ENCODE results near the gene TLDC2.
"Not testable (repeated sequence)": the region's sequence is repeated elsewhere in the genome, so short reads cannot be mapped to it uniquely, and the experiment has no call there.

Gene TLDC2

DNA sequence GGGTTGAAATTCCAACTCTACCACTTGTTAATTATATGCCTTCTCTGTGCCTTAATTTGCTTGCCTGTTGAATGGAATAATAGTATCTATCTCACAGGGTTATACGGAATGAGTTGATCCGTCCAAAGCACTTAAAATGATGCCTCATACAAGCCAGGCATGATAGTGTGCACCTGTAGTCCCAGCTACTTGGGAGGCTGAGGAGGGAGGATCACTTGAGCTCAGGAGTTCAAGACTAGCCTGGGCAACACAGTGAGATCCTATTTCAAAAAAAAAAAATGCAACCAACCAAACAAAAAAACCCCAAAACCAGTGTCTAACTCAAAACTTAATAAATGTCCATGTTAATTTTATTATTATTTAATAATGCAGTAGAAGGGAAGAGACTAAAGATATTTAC, 40.3 kb downstream of the TLDC2 start:
- DNase-seq (ENCODE audit: low spot score) = no peak

DNA sequence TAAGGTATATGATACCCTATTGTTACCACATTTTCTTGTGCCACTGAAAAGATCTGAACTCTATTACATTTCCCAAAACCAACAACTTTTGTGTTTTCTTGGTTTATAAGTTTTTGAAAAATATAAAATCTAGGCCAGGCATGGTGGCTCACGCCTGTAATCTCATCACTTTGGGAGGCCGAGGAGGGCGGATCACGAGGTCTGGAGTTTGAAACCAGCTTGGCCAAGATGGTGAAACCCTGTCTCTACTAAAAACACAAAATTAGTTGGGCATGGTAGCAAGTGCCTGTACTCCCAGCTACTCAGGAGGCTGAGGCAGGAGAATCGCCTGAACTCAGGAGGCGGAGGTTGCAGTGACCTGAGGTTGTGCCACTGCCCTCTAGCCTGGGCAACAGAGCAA, 41.3 kb downstream of the TLDC2 start:
- no peak for DNase-seq (ENCODE audit: low spot score)

DNA sequence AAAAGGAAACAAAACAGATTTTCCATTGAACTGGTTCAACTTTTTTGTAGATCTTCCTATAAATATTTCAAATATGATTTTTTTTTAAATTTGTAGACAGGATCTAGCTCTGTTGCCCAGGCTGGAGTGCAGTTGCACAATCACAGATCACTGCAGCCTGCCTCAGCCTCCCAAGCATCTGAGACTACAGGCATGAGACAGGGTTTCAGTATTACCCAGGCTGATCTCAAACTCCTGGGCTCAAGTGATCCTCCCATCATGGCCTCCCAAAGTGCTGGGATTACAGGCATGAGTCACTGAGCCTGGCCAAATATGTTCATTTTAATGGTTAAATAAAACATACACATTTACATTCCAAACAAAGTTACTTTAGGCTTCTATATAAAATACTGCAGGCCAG, 42.0 kb downstream of the TLDC2 start:
- no peak for DNase-seq (ENCODE audit: low spot score)

DNA sequence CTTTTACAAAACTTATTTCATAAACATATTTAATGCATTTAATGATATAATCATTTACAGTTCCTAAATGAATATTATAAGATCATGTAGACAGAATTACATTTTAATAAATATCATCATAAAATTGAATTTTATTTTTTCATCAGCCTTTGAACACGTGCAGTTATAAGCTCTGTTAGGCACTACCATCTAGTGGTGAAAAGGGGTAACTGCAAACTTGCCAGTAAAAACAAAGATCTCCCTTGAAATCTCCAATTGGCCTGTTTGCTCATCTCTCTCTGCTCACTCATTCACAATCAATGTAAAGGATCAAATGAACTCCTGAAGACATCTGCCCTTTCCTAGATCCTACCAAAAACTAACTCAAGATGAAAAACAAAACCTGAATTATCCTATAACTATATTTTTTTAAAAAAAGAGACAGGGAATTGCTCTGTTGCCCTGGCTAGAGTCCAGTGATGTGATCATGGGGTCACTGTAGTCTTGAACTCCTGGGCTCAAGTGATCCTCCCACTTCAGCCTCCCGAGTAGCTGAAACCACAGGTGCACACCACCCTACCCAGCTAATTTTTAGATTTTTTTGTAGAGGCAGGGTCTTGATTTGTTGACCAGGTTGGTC, 43.9 kb downstream of the TLDC2 start:
- DNase-seq (ENCODE audit: low spot score) = peak; percentile 73

DNA sequence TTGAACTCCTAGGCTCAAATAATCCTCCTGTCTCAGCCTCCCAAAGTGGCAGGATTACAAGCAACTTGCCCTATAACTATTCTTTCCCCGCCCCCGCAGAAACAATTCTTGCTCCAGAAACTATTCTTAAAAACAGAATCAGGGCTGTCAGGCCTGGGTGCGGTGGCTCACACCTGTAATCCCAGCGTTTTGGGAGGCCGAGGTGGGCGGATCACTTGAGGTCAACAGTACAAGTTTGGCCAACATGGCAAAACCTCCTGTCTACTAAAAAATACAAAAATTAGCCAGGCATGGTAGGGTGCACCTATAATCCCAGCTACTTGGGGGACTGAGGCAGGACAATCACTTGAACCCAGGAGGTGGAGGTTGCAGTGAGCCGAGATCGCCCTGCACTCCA, 44.4 kb downstream of the TLDC2 start:
- no peak for DNase-seq (ENCODE audit: low spot score)

DNA sequence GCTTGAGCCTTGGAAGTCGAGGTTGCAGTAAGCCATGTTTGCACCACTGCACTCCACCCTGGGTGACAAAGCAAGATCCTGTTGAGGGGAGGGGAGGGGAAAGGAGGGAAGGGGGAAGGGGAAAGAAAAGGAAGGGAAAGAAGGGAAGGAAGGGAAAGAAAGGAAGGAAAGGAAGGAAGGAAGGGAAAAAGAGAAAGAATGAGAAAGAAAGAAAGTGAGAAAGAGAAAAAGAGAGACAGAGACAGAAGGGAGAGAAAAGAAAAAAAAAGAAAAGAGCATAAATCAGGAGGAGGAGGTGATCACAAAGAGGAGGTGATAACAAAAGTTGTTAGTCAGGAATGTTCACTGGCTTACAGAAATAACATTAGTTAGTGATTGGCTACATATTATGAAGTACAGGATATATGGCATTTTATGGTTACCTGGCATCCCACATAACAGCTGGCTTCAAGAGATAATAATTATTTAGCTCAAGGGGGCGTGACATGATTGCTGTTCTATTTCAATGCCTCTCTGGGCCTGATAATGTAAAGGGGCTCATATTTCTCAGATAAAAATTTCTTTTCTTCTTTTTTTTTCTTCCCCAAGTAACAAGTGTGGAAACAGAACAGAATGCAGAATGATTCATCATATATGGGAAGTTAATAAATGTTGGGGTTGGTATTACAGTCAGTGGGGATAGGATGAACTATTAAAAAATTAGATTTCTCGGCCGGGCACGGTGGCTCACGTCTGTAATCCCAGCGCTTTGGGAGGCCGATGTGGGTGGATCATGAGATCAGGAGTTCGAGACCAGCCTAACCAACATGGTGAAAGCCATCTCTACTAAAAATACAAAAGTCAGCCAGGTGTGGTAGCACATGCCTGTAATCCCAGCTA, 48.5 kb downstream of the TLDC2 start:
- DNase-seq (ENCODE audit: low spot score) = no peak

DNA sequence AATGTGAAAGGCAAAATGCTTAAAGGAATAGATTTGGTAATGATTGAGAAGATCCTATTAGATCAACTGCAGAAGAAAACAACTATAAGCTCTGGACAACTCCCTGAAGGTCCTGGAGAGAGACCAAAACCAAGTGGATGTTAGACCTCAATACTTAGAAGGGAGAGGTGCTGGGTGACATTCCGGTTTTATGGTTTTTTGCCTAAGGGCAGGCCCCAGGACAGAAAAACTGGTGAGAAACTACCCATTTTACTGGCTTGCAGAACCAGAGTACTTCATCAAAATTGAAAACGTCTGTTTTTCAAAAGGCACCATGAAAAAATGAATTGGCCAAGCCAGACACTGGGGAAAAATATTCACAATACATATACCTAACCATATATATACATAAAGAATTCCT, 49.3 kb downstream of the TLDC2 start:
- no peak for DNase-seq (ENCODE audit: low spot score)

DNA sequence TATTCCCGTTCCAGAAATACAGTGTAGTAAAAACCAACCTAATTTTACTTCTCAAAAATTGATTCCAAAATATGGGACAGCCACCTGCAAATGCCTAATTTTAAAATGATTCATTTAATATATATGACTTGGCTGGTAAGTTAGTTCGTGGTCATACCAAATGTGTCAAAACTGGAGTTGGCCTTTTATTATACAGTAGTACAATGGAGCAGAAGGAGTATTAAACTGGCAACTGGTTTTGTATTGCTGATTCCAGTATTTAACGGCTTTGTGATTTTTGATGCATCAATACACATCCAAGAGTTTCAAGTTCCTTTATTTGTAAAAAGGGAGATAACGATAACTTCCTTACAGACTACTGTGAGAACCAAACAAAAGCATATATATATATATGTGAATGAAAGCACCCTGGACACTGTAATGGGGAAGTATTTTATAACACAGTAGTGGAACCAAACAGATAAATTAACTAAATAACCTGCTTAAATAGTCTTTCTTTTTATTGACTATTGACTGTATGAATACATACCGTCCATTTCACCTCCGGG, 50.8 kb downstream of the TLDC2 start:
- DNase-seq (ENCODE audit: low spot score) = no peak

- no peak for DNase-seq (ENCODE audit: low spot score)
Measured at GRCh38 chr20:36927704-36928103, 51.8 kb downstream of the TLDC2 start.

GRCh38 chr20:36929290-36929689, 53.4 kb downstream of the TLDC2 start:
- DNase-seq (ENCODE audit: low spot score) = no peak

GRCh38 chr20:36929691-36930090, 53.8 kb downstream of the TLDC2 start:
- DNase-seq (ENCODE audit: low spot score) = no peak

- not testable (repeated sequence) for DNase-seq (ENCODE audit: low spot score)
Measured at GRCh38 chr20:36932067-36932466, 56.1 kb downstream of the TLDC2 start.

DNA sequence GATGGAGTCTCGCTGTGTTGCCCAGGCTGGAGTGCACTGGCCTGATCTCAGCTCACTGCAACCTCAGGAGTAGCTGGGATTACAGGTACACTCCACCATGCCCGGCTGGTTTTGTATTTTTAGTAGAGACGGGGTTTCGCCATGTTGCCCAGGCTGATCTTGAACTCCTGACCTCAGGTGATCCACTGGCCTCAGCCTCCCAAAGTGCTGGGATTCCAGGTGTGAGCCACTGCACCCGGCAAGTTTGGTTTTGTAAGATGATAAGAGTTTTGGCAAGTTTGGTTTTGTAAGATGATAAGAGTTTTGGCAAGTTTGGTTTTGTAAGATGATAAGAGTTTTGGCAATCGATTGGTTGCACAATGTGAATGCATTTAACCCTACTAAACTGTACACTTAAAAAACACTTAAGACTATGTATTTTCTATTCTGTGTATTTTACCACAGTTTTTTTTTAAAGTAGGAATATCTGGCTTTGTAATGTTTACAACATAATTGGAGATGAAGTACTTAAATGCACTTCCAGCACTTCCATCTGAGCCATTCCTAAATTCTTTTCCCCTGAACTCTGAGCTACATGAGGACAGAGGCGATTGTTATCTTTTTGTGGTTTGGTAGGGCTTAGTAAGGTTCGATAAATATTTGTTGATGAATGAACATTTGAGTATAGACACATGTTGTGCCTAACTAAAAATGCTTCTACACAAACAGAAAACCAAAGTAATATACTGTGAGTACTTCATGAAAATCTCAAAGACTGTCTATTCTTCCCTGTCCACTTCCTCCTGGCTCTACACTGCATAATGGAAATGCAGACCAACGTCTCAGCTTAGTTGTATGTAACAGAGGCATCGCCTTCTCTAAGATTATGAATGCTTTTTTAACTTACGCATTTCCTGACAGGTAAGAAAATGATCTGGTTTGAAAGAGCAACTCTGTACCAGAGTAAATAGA, 56.8 kb downstream of the TLDC2 start:
- DNase-seq (ENCODE audit: low spot score) = no peak

DNA sequence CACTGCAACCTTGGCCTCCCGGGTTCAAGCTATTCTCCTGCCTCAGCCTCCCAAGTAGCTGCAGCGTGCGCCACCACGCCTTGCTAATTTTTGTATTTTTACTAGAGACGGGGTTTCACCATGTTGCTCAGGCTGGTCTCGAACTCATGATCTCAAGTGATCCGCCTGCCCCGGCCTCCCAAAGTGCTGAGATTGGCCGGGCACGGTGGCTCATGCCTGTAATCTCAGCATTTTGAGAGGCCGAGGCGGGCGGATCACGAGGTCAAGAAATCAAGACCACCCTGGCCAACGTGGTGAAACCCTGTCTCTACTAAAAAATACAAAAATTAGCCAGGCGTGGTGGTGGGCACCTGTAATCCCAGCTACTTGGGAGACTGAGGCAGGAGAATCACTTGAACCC, 57.6 kb downstream of the TLDC2 start:
- not testable (repeated sequence) for DNase-seq (ENCODE audit: low spot score)

DNA sequence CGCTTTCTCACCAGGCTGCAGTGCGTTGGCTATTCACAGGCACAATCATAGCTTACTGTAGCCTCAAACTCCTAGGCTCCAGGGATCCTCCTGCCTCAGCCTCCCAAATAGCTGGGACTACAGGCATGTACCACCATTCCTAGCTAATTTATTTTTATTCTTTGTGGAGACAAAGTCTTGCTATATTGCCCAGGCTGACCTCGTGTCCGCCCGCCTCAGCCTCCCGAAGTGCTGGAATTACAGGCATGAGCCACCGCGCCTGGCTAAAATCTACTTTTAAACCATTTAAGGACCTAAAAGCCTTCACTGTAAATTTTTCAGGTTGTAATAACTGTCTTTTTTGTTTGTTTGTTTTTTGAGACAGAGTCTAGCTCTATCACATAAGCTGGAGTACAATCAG, 60.4 kb downstream of the TLDC2 start:
- no peak for DNase-seq (ENCODE audit: low spot score)

GRCh38 chr20:36936761-36937401, 60.9 kb downstream of the TLDC2 start:
- DNase-seq (ENCODE audit: low spot score) = not testable (repeated sequence)

GRCh38 chr20:36937402-36937770, 61.4 kb downstream of the TLDC2 start:
- no peak for DNase-seq (ENCODE audit: low spot score)

- no peak for DNase-seq (ENCODE audit: low spot score)
Measured at GRCh38 chr20:36941401-36941835, 65.5 kb downstream of the TLDC2 start.
